Thoracic aorta (tissue), 2 donors: ENCODE results near the gene SOX21. TPM values are rescaled to one million over a fixed set of nuclear protein-coding genes. Genes with fewer than 3 reads are reported as not detected.
"Not testable (repeated sequence)": the region's sequence is repeated elsewhere in the genome, so short reads cannot be mapped to it uniquely, and the experiment has no call there.

Experiments used
- ATAC-seq: fragments of 150-250 bp; one replicate; pipeline ENCODE4 v1.8.0; 2017; ENCODE audit warnings: low read depth; ENCODE audit not compliant: insufficient number of reproducible peaks, low FRiP score
- DNase-seq: peaks from one replicate; pipeline ENCODE4 v3.0.0-alpha.2; 2020; ENCODE audit warnings: low spot score
- H3K27ac ChIP-seq, 2 donors: fragments of 200-600 bp; sonication (generic); 1 replicate in 1 of 2; 2 replicates in 1 of 2; pipeline ENCODE4 v1.5.1; 2016; ENCODE audit warnings: mild to moderate bottlenecking in 2 of 2, moderate library complexity in 2 of 2
- H3K27me3 ChIP-seq: fragments of 200-600 bp; sonication (generic); replicated peaks from 2 replicates; pipeline ENCODE4 v1.6.0; 2016; ENCODE audit warnings: mild to moderate bottlenecking; ENCODE audit not compliant: insufficient read depth
- H3K36me3 ChIP-seq: fragments of 200-600 bp; sonication (generic); one replicate; pipeline ENCODE4 v1.5.1; 2016
- H3K4me1 ChIP-seq, 2 donors: fragments of 200-600 bp; sonication (generic); 1 replicate in 1 of 2; 2 replicates in 1 of 2; pipeline versions ENCODE4 v1.5.1 to v1.6.0; 2016; ENCODE audit warnings: low read depth in 2 of 2, mild to moderate bottlenecking in 1 of 2; ENCODE audit not compliant: control insufficient read depth in 1 of 2
- H3K4me3 ChIP-seq: fragments of 200-600 bp; sonication (generic); 2 replicates; pipeline ENCODE4 v1.5.1; 2016; ENCODE audit warnings: mild to moderate bottlenecking
- H3K9me3 ChIP-seq: fragments of 200-600 bp; sonication (generic); 2 replicates; pipeline ENCODE4 v1.5.1; 2016
- total RNA-seq, 2 donors: library from RNA; depleted of rRNA; stranded (reverse); fragments of >200 nt; gene quantifications; one replicate each; pipeline versions ENCODE4 v1.1.0 to v1.2.3, GENCODE V29; 2016
- TF ChIP-seq, protein P1 (sequence below): fragments of 200-600 bp; sonication (generic); IDR thresholded peaks from one replicate; pipeline ENCODE4 v1.5.1; 2019; ENCODE audit warnings: antibody characterized with exemption

Gene SOX21
- total RNA-seq, 2 donors from 2014 or later, result 0.28 TPM; not detected in 1

DNA sequence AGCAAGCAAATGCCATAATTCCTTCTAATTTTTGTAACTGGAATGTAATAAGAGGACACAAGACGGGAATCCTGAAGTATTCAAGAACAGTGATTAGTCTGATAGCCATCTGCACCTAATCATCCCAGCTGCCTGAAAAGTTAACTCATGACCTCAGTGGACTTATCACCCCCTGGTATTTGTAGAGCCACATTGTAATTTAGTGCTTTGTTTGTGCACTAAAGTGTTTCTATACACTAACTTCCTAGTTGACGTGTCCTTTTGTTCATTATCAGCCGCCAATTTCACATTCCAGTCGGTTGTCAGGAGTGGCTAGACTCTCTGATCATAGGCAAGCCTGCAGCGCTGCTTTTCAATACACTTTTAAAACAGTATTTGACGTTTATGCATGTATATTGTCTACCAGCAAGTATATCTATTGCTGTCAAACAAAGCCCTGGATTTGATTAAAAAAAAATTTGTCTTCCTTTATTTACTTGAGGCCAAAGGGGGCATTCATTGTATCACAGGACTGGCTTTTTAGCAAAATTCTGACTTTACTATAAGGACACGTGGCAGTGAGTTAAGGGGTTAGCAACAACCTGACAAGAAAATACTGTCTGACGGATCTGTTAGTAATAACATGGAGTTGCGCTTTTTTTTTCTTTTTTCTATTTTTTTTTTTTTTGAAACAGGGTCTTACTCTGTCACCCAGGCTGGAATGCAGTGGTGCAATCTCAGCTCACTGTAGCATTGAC is 10.4 kb upstream of the SOX21 start:
- H3K27me3 ChIP-seq, result no peaks in the 10 kb centered on the region
- H3K27ac ChIP-seq, result no peak overlapping the region
- H3K4me1 ChIP-seq, result no peaks in the 10 kb centered on the region
- TF ChIP-seq, protein P1, sequence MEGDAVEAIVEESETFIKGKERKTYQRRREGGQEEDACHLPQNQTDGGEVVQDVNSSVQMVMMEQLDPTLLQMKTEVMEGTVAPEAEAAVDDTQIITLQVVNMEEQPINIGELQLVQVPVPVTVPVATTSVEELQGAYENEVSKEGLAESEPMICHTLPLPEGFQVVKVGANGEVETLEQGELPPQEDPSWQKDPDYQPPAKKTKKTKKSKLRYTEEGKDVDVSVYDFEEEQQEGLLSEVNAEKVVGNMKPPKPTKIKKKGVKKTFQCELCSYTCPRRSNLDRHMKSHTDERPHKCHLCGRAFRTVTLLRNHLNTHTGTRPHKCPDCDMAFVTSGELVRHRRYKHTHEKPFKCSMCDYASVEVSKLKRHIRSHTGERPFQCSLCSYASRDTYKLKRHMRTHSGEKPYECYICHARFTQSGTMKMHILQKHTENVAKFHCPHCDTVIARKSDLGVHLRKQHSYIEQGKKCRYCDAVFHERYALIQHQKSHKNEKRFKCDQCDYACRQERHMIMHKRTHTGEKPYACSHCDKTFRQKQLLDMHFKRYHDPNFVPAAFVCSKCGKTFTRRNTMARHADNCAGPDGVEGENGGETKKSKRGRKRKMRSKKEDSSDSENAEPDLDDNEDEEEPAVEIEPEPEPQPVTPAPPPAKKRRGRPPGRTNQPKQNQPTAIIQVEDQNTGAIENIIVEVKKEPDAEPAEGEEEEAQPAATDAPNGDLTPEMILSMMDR, result no peak
- H3K4me3 ChIP-seq, result no peak overlapping the region
- DNase-seq (no peak), ATAC-seq (no peak)
- H3K9me3 ChIP-seq, result no peaks in the 10 kb centered on the region
- no peaks in the 10 kb centered on the region for H3K36me3 ChIP-seq

DNA sequence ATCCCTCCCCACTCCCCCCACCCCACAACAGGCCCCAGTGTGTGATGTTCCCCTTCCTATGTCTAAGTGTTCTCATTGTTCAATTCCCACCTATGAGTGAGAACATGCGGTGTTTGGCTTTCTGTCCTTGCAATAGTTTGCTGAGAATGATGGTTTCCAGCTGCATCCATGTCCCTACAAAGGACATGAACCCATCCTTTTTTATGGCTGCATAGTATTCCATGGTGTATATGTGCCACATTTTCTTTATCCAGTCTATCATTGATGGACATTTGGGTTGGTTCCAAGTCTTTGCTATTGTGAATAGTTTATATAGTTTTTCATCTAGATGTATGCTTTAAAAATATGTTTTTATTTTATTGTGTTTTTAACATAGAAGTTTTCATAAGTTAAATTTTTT is 6.4 kb upstream of the SOX21 start:
- H3K4me3 ChIP-seq, DNase-seq, H3K9me3 ChIP-seq, H3K27ac ChIP-seq, H3K36me3 ChIP-seq, H3K4me1 ChIP-seq, ATAC-seq, H3K27me3 ChIP-seq: not testable (repeated sequence)

DNA sequence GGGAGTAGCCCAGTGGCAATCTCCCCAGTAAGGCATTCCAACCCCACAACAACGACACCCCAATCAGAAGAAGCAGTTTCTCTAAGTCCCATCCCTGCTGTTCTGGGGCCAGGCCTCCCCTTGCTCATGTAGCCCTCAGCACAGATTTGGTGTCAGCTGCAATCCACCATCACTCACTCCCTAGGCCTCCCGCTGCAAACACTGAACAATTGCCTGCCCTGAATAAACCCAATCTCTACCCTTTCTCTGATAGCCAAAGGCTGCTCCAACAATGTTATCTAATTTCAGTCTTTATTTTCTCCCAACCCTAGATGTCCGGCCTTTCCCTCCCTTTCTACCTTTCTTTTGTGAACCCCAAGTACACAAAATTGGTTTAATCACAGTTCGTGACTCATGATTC is 5.6 kb upstream of the SOX21 start:
- TF ChIP-seq, protein P1, result no peak
- H3K36me3 ChIP-seq, result no peaks in the 10 kb centered on the region
- peaks cover 10% of the 10 kb centered on the region for H3K27me3 ChIP-seq

DNA sequence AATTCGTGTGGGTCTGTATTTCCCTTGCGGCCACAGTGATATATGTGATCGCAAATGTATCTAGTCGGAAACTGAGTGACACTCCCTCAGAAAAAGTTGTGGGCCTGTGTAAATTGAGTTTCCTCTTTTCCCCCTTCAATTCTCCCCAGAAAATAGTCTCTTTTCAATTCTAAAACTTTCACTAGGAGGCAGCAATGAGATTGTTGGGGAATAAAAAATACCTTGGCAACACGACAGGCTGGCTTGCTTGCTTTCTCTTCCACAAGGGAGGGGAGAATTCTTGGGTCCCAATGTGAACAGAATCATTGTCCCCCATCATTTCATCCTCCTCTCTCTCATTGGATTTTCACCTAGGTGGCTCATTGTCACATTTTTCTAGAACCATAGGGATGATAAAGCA is 3.7 kb upstream of the SOX21 start:
- peaks cover 11% of the 10 kb centered on the region for H3K27me3 ChIP-seq
- DNase-seq (no peak), ATAC-seq (no peak)
- no peak overlapping the region for H3K27ac ChIP-seq
- no peak overlapping the region for H3K4me3 ChIP-seq
- H3K4me1 ChIP-seq, result peaks cover 10 to 20% of the 10 kb centered on the region in 2 donors
- TF ChIP-seq, protein P1, result no peak
- no peaks in the 10 kb centered on the region for H3K36me3 ChIP-seq
- H3K9me3 ChIP-seq, result no peaks in the 10 kb centered on the region

More for the DNA sequence above, 5.6 kb upstream of the SOX21 start:
- no peak for ATAC-seq
- H3K4me3 ChIP-seq, result no peak overlapping the region
- H3K27ac ChIP-seq, result no peak overlapping the region
- DNase-seq, result no peak
- peaks cover 4% of the 10 kb centered on the region in 2 donors for H3K4me1 ChIP-seq
- H3K9me3 ChIP-seq, result no peaks in the 10 kb centered on the region

DNA sequence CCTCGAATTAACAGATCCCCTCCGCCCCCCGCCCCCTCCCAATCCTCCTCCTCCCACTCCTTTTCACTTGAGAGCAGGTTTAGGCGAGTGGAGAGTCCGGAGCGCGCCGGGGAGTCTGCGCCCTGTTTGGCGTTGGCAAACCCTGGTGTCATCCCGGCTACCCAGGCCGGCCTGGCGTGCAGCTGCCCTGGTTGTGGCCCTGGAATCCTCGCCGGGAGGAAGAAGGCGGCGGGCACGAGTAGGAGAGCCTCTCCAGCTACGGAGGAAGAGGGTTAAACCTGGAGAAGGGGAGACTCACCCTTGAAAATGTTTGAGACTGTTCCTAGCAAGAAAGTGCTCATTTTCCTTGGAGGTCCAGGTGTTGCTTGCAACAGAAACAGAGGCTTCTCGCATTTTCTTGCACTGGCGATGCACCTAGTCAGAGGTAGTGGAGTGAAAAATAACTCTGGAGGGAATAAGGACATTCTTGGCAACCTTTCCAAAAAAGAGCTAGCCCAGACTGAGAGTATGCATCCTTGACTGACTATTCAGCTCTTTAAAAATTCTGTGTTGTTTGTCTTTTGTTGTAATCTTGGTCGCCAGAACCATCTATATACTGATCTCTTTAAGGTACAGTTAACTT is 1.3 kb upstream of the SOX21 start:
- ATAC-seq (no peak), DNase-seq (no peak)
- no peak overlapping the region for H3K27ac ChIP-seq
- no peaks in the 10 kb centered on the region for H3K9me3 ChIP-seq
- no peaks in the 10 kb centered on the region for H3K36me3 ChIP-seq
- no peak overlapping the region for H3K4me3 ChIP-seq
- TF ChIP-seq, protein P1, result no peak
- peaks cover 32% of the 10 kb centered on the region for H3K27me3 ChIP-seq
- peaks cover 12 to 23% of the 10 kb centered on the region in 2 donors for H3K4me1 ChIP-seq
